Stomach smooth muscle (tissue), 2 donors: ENCODE data around the gene SHISA7.
A peak's percentile ranks its signal among the peaks of the same experiment; 100 is the strongest.
"Not testable (repeated sequence)": the region's sequence is repeated elsewhere in the genome, so short reads cannot be mapped to it uniquely, and the experiment has no call there.

Experiments used
- H3K27ac ChIP-seq: one replicate; pipeline ENCODE4 v1.7.0; 2013; ENCODE audit warnings: mild to moderate bottlenecking, low read length, inconsistent platforms
- H3K27me3 ChIP-seq, 2 donors: one replicate each; pipeline ENCODE4 v1.7.0; 2013; ENCODE audit warnings: low read length in 2 of 2; ENCODE audit not compliant: insufficient read depth in 2 of 2, control insufficient read depth in 1 of 2
- H3K36me3 ChIP-seq, 2 donors: one replicate each; pipeline ENCODE4 v1.7.0; 2013; ENCODE audit warnings: low read length in 2 of 2; ENCODE audit not compliant: control insufficient read depth in 2 of 2, insufficient read depth in 2 of 2
- H3K4me1 ChIP-seq: one replicate; pipeline ENCODE4 v1.7.0; 2013; ENCODE audit warnings: low read length; ENCODE audit not compliant: control insufficient read depth, insufficient read depth
- H3K4me3 ChIP-seq, 2 donors: one replicate each; pipeline ENCODE4 v1.7.0; 2013; ENCODE audit warnings: low read length in 2 of 2
- H3K9ac ChIP-seq, 2 donors: one replicate each; pipeline ENCODE4 v1.7.0; 2013; ENCODE audit warnings: low read length in 2 of 2, mild to moderate bottlenecking in 1 of 2
- H3K9me3 ChIP-seq, 2 donors: one replicate each; pipeline ENCODE4 v1.7.0; 2013; ENCODE audit warnings: low read length in 2 of 2; ENCODE audit not compliant: control insufficient read depth in 2 of 2
- donor health status: healthy.
- donor health status: Pancreatic carcinoma.

SHISA7 gene

DNA sequence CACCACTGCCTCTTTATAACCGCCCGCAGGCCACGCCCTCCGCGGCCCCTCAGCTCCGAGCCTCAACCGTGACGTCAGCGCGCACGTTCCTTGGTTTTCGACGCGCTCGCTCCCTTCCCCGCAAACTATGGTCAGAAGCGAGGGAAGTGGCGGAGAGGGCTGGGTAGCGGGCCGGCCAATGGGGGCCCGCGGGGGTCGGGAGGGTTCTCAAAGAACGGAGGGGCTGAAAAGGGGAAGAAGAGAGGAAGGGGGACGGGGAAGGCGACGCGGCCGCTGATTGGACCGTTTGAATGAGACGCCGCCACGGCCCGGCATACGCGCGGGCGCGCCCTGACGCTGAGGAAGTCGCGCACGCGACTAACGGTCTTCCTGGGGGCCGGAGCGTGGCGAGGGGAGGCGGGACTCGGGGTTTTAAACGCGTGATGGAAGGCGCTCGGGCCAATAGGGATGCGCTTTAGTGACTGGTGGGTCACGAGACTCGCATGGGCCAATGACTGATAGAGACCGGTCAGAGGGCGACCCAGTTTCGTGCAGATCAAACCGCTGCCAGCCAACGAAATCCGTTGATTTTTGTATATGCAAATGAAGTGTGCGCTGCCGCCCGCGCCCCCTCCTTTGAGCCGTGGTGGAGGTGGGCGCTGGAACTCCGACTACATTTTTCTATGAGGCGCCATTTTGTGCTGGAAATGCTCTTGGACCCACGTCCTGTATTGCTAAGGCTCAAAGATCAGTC is 35.1 kb downstream of the SHISA7 start:
- H3K9ac ChIP-seq, result peak overlapping the region; percentile 81 to 90
- H3K4me3 ChIP-seq, result peak overlapping the region; percentile 81 to 93
- H3K27ac ChIP-seq, result peak overlapping the region; percentile 99
- peaks cover 12 to 16% of the 10 kb centered on the region in 2 donors for H3K36me3 ChIP-seq
- peaks cover 22% of the 10 kb centered on the region for H3K4me1 ChIP-seq
- H3K27me3 ChIP-seq, result no peaks in the 10 kb centered on the region
- H3K9me3 ChIP-seq, result no peaks in the 10 kb centered on the region

DNA sequence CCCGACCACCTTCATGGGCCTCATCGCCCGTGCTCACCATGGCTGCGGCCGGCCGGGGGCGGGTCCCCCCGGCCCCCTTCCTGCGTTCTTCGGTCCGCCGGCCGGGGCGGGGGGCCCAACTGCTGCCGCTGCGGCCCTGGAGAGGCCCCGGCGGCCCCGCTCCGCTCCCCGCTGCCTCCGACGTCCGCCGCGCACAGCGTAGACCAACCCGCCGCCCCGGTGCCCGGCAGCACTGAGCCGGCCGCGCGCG is 35.6 kb downstream of the SHISA7 start, which contains the start of gene UBE2S:
Gene UBE2S (minus strand): TSS at position 239 of the 250 bp plus-strand sequence. CDS start 199 bp downstream, at position 40.
- peaks cover 17 to 20% of the 10 kb centered on the region in 2 donors for H3K36me3 ChIP-seq
- H3K4me1 ChIP-seq, result peaks cover 22% of the 10 kb centered on the region
- not testable (repeated sequence) for H3K9me3 ChIP-seq, H3K27me3 ChIP-seq
- peak within 1 kb of the TSS; percentile 81 to 93 for H3K4me3 ChIP-seq
- H3K9ac ChIP-seq, result peak within 1 kb of the TSS; percentile 81 to 90
- peak within 1 kb of the TSS; percentile 99 for H3K27ac ChIP-seq

DNA sequence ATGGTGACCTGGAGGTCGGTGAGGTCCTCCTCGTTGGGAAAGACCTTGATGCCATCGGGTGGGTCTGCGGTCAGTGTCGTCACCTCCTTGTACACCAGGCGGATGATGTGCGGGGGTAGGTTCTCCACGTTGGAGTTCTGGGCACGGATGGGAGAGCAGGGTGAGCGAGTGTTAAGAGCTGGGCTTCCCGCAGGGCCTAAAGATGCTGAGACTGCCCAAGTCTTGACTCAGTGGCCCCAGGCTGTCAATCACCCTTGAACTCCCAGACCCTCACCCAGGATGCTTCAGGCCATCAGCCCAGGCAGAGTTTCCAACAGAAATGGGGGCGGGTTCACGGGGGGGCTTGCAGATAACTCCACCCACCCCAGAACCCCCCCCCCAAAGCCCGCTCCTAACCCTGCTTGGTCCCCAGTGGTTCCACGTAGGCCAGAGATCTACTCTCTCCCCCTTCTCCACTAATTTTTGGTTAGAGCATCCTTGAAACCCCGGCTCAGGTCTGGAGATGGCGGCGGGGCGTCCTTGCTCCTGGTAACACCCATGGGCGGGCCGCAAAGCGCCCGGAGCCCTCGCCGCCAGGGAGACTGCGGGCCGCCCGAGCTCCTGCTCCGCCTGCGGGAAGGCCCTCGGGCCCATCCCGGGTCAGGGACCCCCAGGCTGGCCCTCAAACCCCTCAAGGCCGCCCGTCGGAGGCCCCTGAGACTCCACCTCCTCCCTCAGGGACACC is 36.1 kb downstream of the SHISA7 start:
- peak overlapping the region; percentile 81 to 90 for H3K9ac ChIP-seq
- peaks cover 22% of the 10 kb centered on the region for H3K4me1 ChIP-seq
- no peaks in the 10 kb centered on the region for H3K27me3 ChIP-seq
- peak overlapping the region; percentile 73 to 81 for H3K4me3 ChIP-seq
- peaks cover 22 to 25% of the 10 kb centered on the region in 2 donors for H3K36me3 ChIP-seq
- H3K27ac ChIP-seq, result peak overlapping the region; percentile 99
- H3K9me3 ChIP-seq, result no peaks in the 10 kb centered on the region

DNA sequence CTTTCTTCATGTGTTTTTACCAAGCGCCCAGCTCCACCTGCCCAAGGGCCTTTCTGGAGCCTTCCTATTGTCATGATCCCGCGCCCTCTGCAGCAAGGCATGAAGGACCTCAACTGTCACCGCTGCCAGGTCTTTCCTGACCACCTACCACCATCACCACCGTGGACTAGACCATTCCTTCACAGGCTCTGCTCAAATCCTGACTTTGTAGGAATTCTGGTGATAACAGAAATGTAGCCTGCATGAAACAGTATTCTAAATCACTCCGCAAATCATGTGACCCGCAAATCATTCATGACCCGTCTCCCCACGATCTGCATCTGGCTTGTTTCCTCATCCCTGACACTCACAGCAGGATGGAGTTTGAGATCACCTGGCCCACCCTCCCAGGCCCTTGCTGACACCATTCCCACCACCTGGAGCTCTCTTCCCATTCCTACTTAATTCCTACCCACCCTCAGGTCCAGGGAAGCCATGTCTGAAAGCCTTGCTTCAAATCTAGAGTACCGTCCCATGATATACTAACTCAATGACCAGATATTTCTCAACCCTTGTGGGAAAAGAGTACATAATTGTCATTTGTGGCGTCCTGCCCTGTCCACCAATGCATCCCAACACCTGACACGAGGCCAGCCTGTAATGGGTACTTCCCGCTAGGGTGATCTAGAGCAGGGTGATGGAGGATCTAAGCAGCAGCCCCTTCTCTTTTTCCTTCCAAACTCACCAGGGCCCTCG is 36.8 kb downstream of the SHISA7 start:
- Histone ChIP-seq H3K27ac (no peak overlapping the region), H3K36me3 (peaks cover 26% of the 10 kb centered on the region in 2 donors), H3K4me3 (peak overlapping the region; percentile 73 to 81)

DNA sequence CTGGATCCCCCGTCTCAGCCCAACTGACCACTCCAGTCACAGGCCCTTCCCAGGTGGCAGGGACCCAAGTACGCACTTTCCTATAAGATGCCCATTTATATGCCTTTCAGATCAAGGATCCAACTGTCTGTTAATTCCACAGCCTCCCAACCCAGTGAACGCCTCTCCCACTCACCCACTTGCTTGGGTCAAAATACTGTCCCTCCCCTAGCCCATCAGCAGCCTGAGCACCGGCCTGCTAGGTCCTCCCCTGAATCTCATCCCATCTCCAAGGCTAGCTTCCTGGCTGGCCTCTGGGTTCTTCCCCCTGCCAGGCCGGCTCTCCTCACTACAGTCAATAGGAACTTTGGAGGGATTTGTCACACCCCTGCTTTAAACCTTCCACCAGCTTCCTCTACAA is 37.5 kb downstream of the SHISA7 start:
- Histone ChIP-seq H3K4me1 (peaks cover 22% of the 10 kb centered on the region), H3K27ac (no peak overlapping the region), H3K9me3 (no peaks in the 10 kb centered on the region), H3K36me3 (peaks cover 30% of the 10 kb centered on the region in 2 donors), H3K9ac (no peak overlapping the region), H3K4me3 (no peak overlapping the region), H3K27me3 (no peaks in the 10 kb centered on the region)

More for the DNA sequence above, 36.8 kb downstream of the SHISA7 start:
- Histone ChIP-seq H3K27me3 (no peaks in the 10 kb centered on the region), H3K9me3 (no peaks in the 10 kb centered on the region), H3K9ac (peak overlapping the region in 1 of 2 donors; percentile 81), H3K4me1 (peaks cover 22% of the 10 kb centered on the region)

DNA sequence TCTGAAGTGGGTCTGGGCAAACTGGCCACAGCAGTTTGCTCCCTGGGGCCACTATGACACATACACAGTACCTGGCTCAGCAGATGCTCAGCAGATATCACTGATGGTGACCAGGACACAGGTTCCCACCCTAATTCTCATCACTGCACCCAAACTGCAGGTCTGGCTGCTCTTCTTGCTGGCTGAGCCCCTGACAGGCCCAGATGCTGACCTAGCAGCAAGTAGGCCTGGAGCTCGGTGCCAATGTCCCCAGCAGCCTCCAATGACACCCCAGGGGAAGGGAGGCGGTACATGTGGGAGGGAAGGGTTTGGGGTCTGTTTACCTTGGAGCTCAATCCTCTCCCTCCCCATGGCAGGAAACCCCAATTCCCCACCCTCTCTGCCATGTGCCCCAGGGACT is 40.6 kb downstream of the SHISA7 start:
- no peaks in the 10 kb centered on the region for H3K9me3 ChIP-seq
- no peak overlapping the region for H3K9ac ChIP-seq
- H3K27me3 ChIP-seq, result no peaks in the 10 kb centered on the region
- no peak overlapping the region for H3K27ac ChIP-seq
- H3K36me3 ChIP-seq, result peaks cover 33 to 34% of the 10 kb centered on the region in 2 donors
- H3K4me1 ChIP-seq, result peaks cover 16% of the 10 kb centered on the region
- no peak overlapping the region for H3K4me3 ChIP-seq

DNA sequence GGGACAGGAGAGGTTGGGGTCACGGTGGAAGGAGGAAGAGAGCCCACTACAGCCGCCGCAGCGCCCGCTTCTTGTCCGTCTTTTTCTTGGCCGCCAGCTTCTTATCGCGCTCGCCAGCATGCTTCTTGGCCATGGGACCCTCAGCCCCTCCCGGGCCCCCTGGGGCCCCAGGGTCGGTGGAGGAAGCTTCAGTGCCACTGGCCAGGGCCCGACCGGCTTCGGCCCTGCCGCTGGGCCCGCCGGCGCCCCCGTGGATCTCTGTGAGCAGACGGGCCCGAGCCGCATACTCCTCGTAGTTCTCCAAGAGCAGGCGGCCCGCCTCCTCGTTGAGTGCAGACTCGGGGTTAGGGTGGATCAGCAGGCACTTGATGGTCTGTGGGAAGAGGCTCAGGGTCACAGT is 41.7 kb downstream of the SHISA7 start:
- H3K4me1 ChIP-seq, H3K4me3 ChIP-seq, H3K9ac ChIP-seq, H3K9me3 ChIP-seq, H3K27ac ChIP-seq, H3K27me3 ChIP-seq: not testable (repeated sequence)
- H3K36me3 ChIP-seq, result peaks cover 33 to 34% of the 10 kb centered on the region in 2 donors

DNA sequence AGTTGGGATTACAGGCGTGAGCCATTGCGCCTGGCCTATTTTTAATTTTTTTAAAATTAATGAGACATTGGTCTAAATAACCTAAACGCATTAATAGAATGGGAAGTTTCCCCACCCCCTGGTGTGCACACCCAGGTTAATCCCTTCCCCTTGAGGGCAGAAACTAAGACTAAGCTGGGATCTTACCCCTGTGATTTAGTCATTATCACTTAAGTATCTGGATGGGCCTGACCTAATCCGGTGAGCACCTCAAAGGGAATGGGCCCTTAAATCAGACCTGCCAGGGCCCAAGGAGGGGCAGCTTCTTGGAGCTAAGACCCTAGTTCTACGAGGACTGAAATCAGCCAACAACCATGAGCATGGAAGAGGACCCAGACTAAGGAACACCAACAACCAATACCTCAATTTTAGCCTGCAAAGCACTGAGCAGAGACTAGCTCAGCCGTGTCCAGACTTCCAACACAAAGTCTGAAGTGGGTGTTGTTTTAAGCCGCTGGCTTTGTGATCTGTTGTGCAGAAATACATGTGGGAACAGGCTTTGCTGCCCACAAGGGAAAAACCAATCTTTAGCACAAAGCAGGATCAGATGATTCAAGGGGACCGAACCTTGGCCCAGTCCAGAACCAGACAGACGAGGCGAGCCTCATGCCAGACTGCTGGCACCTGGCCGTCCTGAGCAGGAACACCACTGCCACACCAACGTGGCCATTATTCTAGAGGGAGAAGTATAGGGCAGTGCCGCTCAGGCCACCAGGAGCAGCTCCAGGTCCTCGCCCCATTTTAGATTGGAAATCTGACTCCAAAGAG is 42.6 kb downstream of the SHISA7 start:
- no peak overlapping the region for H3K27ac ChIP-seq
- peaks cover 27 to 29% of the 10 kb centered on the region in 2 donors for H3K36me3 ChIP-seq
- H3K27me3 ChIP-seq, result no peaks in the 10 kb centered on the region
- H3K9ac ChIP-seq, result no peak overlapping the region
- H3K4me1 ChIP-seq, result peaks cover under 1% of the 10 kb centered on the region
- no peak overlapping the region for H3K4me3 ChIP-seq
- no peaks in the 10 kb centered on the region for H3K9me3 ChIP-seq

DNA sequence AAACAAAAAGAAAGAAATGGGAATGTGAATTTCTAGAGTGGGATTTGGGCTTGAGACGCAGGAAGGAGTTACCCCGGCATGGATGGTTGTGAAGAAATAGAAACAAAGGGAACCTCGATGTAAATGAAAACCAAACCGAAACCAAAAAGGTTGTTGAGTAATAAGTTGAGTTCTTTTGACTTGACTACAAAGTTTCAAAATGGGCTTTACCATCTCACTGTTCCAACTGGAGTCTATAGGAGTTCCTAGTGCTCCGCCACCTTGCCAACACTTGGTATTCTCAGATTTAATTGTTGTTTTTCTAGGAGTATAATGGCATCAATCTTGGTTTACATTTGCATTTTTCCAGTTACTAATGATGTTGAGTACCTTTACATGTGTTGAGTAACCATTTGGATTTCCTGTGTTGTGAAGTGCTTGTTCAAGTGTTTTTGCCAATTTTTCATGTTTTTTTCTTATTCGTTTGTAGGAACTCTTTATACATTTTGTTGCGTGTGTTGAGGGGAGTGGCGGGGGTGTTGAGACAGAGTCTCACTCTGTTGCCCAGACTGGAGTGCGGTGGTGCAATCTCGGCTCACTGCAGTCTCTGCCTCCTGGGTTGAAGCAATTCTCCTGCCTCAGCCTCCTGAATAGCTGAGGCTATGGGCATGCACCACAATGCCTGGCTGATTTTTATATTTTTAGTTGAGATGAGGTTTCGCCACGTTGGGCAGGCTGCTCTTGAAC is 44.7 kb downstream of the SHISA7 start:
- peaks cover 20 to 26% of the 10 kb centered on the region in 2 donors for H3K36me3 ChIP-seq
- no peaks in the 10 kb centered on the region for H3K9me3 ChIP-seq
- H3K27ac ChIP-seq, result no peak overlapping the region
- H3K9ac ChIP-seq, result no peak overlapping the region
- no peaks in the 10 kb centered on the region for H3K4me1 ChIP-seq
- no peak overlapping the region for H3K4me3 ChIP-seq
- H3K27me3 ChIP-seq, result no peaks in the 10 kb centered on the region
